ENCODE data around the gene PLPP1. TPM values are rescaled to one million over a fixed set of nuclear protein-coding genes. Genes with fewer than 3 reads are reported as not detected.

PLPP1 gene
- polyA plus RNA-seq, 3 donors, result 0.87 to 1.5 (median 0.98) TPM

DNA sequence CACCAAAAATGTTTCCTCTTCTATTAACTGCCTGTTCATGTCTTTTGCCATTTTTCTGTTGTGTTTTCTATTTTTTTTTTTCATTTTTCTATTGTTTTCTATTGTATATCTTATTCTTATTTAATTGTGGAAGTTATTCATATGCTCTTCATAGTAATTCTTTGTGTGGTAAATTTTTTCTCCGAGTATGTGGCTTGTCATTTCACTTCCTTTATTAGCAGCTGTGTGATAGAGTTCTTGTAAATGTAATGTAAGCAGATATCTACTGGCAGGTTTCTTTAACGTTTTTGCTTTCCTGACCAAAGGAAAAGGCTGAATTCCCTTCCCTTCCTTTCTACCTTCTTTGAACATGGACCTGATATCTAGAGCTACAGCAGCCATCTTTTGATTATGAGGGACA, 5.8 kb upstream of the PLPP1 start:
- Histone ChIP-seq H3K79me2 (ENCODE audit: insufficient read depth, low read length) (no peaks in the 10 kb centered on the region), H3K9me3 (replicated peaks in 1 of 2; ENCODE audit: control insufficient read depth in 1 of 2, insufficient read depth in 1 of 2, low read length in 2 of 2) (no peaks in the 10 kb centered on the region), H3K4me2 (replicated peaks; ENCODE audit: extremely low read depth, low read length, poor library complexity, severe bottlenecking) (no peak overlapping the region), H2AFZ (ENCODE audit: insufficient read depth, low read depth, low read length, poor library complexity, severe bottlenecking) (no peak overlapping the region), H3K27me3 (ENCODE audit: control insufficient read depth in 2 of 2, insufficient read depth in 2 of 2, low read length in 2 of 2) (peaks cover 0 to 9% of the 10 kb centered on the region in 2 donors), H3K4me3 (replicated peaks in 1 of 3; ENCODE audit: low read depth in 2 of 3, low read length in 3 of 3) (no peak overlapping the region), H3K36me3 (replicated peaks in 1 of 2; ENCODE audit: control insufficient read depth in 1 of 2, insufficient read depth in 2 of 2, low read length in 2 of 2) (no peaks in the 10 kb centered on the region), H3K4me1 (ENCODE audit: control insufficient read depth in 1 of 2, insufficient read depth in 2 of 2, low read length in 2 of 2) (peaks cover under 1 to 12% of the 10 kb centered on the region in 2 donors), H3K27ac (ENCODE audit: low read depth in 1 of 2, low read length in 2 of 2) (no peak overlapping the region), H3K9ac (ENCODE audit: insufficient read depth, low read length, poor library complexity, severe bottlenecking) (no peak overlapping the region), H4K20me1 (ENCODE audit: insufficient read depth, low read length) (no peaks in the 10 kb centered on the region)
- Mint-ChIP-seq H3K27ac (no peak overlapping the region), H3K36me3 (no peaks in the 10 kb centered on the region), H3K9me3 (no peaks in the 10 kb centered on the region), H3K4me3 (no peak overlapping the region), H3K4me1 (peaks cover 15% of the 10 kb centered on the region), H3K27me3 (ENCODE audit: low read depth in 3 of 3) (peaks cover 6 to 9% (median 6%) of the 10 kb centered on the region in 3 donors)
- no peak for DNase-seq
- intact Hi-C loops (cut with micrococcal nuclease), result no loop called here
- no peak for TF ChIP-seq CTCF (IDR thresholded peaks at IDR 0.05)
- no CpG with 5 or more reads among the region's 2 CpGs for WGBS (ENCODE audit: insufficient coverage)

DNA sequence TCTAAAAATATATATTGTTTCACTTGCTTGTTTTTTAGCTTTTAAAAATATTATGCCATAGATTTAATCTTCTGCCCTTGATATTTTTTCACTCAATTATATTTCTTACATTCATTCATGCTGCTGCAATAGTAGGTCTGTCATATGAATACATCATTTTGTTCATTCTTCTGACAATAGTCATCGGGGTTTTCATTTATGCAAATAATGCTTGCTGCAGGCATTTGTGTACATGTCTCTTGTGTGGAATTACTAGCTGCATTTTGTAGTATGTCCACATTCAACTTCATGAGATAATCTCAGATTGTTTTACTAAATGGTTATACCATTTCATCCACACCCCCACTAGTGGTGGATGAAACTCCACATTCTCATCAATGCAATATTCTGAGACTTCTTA, 5.3 kb upstream of the PLPP1 start:
- Histone ChIP-seq H4K20me1 (ENCODE audit: insufficient read depth, low read length) (no peaks in the 10 kb centered on the region), H3K79me2 (ENCODE audit: insufficient read depth, low read length) (no peaks in the 10 kb centered on the region), H3K4me3 (replicated peaks in 1 of 3; ENCODE audit: low read depth in 2 of 3, low read length in 3 of 3) (no peak overlapping the region), H3K27me3 (ENCODE audit: control insufficient read depth in 2 of 2, insufficient read depth in 2 of 2, low read length in 2 of 2) (peaks cover 0 to 14% of the 10 kb centered on the region in 2 donors), H2AFZ (ENCODE audit: insufficient read depth, low read depth, low read length, poor library complexity, severe bottlenecking) (no peak overlapping the region), H3K9ac (ENCODE audit: insufficient read depth, low read length, poor library complexity, severe bottlenecking) (no peak overlapping the region), H3K4me2 (replicated peaks; ENCODE audit: extremely low read depth, low read length, poor library complexity, severe bottlenecking) (no peak overlapping the region), H3K4me1 (ENCODE audit: control insufficient read depth in 1 of 2, insufficient read depth in 2 of 2, low read length in 2 of 2) (peaks cover 6 to 17% of the 10 kb centered on the region in 2 donors), H3K27ac (ENCODE audit: low read depth in 1 of 2, low read length in 2 of 2) (no peak overlapping the region), H3K9me3 (replicated peaks in 1 of 2; ENCODE audit: control insufficient read depth in 1 of 2, insufficient read depth in 1 of 2, low read length in 2 of 2) (no peaks in the 10 kb centered on the region), H3K36me3 (replicated peaks in 1 of 2; ENCODE audit: control insufficient read depth in 1 of 2, insufficient read depth in 2 of 2, low read length in 2 of 2) (no peaks in the 10 kb centered on the region)
- Mint-ChIP-seq H3K9me3 (no peaks in the 10 kb centered on the region), H3K27me3 (ENCODE audit: low read depth in 3 of 3) (peaks cover 11 to 14% (median 11%) of the 10 kb centered on the region in 3 donors), H3K4me3 (no peak overlapping the region), H3K36me3 (no peaks in the 10 kb centered on the region), H3K27ac (no peak overlapping the region), H3K4me1 (peaks cover 20% of the 10 kb centered on the region)
- TF ChIP-seq CTCF (IDR thresholded peaks at IDR 0.05), result no peak
- WGBS (ENCODE audit: insufficient coverage), result no CpG with 5 or more reads among the region's 1 CpG
- intact Hi-C loops (cut with micrococcal nuclease), result no loop called here
- no peak for DNase-seq
